ENCODE data around the gene NR1D2.

DNA sequence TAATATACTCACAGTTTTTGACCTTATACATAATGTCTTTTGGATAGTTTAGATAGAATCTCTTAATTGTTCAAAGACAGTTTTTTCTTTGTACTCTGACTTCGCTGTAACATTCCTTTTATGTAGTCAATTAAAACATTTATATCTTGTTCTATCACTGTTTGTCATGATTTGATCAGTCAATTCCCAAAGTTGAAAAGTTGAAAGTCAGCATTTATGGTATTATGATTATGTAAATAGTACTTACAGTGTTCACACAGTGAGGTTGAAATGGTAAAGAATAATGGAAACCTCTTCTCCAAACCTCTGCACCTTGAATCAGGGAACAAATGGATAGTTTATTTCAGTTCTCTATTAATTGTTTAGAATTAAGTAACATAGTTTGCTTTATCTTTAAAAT is 26.6 kb downstream of the NR1D2 start:
- TF ChIP-seq, protein P1, sequence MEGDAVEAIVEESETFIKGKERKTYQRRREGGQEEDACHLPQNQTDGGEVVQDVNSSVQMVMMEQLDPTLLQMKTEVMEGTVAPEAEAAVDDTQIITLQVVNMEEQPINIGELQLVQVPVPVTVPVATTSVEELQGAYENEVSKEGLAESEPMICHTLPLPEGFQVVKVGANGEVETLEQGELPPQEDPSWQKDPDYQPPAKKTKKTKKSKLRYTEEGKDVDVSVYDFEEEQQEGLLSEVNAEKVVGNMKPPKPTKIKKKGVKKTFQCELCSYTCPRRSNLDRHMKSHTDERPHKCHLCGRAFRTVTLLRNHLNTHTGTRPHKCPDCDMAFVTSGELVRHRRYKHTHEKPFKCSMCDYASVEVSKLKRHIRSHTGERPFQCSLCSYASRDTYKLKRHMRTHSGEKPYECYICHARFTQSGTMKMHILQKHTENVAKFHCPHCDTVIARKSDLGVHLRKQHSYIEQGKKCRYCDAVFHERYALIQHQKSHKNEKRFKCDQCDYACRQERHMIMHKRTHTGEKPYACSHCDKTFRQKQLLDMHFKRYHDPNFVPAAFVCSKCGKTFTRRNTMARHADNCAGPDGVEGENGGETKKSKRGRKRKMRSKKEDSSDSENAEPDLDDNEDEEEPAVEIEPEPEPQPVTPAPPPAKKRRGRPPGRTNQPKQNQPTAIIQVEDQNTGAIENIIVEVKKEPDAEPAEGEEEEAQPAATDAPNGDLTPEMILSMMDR (IDR thresholded peaks at IDR 0.05; ENCODE audit: low read depth, low read length, poor library complexity, severe bottlenecking): no peak
- no peak for TF ChIP-seq EZH2phosphoT487 (IDR thresholded peaks at IDR 0.05; ENCODE audit: borderline replicate concordance, low read length)

Measured in DOHH2 (cell line).